HepG2 (cell line): ENCODE data around the gene COA1. TPM values are rescaled to one million over a fixed set of nuclear protein-coding genes. Genes with fewer than 3 reads are reported as not detected.

Source experiments
- CC2D1A ChIP-seq: sonication (generic); formaldehyde crosslinking; IDR thresholded peaks from 2 replicates; pipeline ENCODE4 v1.8.1; 2023; ENCODE audit warnings: mild to moderate bottlenecking, missing genetic modification reagents
- E2F2 ChIP-seq: sonication (generic); formaldehyde crosslinking; IDR thresholded peaks from 2 replicates; pipeline ENCODE4 v1.4.0; 2020; ENCODE audit warnings: missing genetic modification reagents, borderline replicate concordance
- GMEB2 ChIP-seq: IDR thresholded peaks from 2 replicates; pipeline ENCODE4 v1.6.1; 2016; ENCODE audit warnings: missing biosample characterization, missing genetic modification reagents, low read depth
- HNRNPLL ChIP-seq: fragments of 200-400 bp; formaldehyde crosslinking; IDR thresholded peaks from 2 replicates; pipeline ENCODE4 v1.6.1; 2017; ENCODE audit warnings: mild to moderate bottlenecking, low read depth, low read length; ENCODE audit not compliant: poor library complexity, severe bottlenecking
- HOXA3 ChIP-seq: sonication (generic); formaldehyde crosslinking; IDR thresholded peaks from 2 replicates; pipeline ENCODE4 v1.5.0; 2020; ENCODE audit warnings: missing genetic modification reagents
- NFKBIZ ChIP-seq: IDR thresholded peaks from 2 replicates; pipeline ENCODE4 v1.6.1; 2018; ENCODE audit warnings: missing genetic modification reagents, missing compliant biosample characterization
- POLR2AphosphoS2 ChIP-seq: IDR thresholded peaks from 2 replicates; pipeline ENCODE4 v1.6.1; 2011; ENCODE audit warnings: low read depth, low read length, improper control_type of control experiment
- SAFB2 ChIP-seq: sonication (generic); formaldehyde crosslinking; IDR thresholded peaks from 2 replicates; pipeline ENCODE4 v1.5.1; 2020; ENCODE audit warnings: missing genetic modification reagents, low read depth, mild to moderate bottlenecking, borderline replicate concordance
- SP2 ChIP-seq: sonication (generic); formaldehyde crosslinking; IDR thresholded peaks from 2 replicates; pipeline ENCODE4 v1.5.1; 2020; ENCODE audit warnings: mild to moderate bottlenecking, missing genetic modification reagents
- YEATS2 ChIP-seq: sonication (generic); formaldehyde crosslinking; IDR thresholded peaks from 2 replicates; pipeline ENCODE4 v1.4.0; 2020; ENCODE audit warnings: missing genetic modification reagents, borderline replicate concordance
- ZFP90 ChIP-seq: sonication (generic); formaldehyde crosslinking; IDR thresholded peaks from 2 replicates; pipeline ENCODE4 v1.8.0; 2022; ENCODE audit warnings: missing genetic modification reagents, mild to moderate bottlenecking, inconsistent platforms, borderline replicate concordance
- ZNF143 ChIP-seq: sonication (generic); formaldehyde crosslinking; IDR thresholded peaks from 2 replicates; pipeline ENCODE4 v1.4.0; 2020; ENCODE audit warnings: missing genetic modification reagents
- ZNF260 ChIP-seq: sonication (generic); formaldehyde crosslinking; IDR thresholded peaks from 2 replicates; pipeline ENCODE4 v1.4.0; 2020; ENCODE audit warnings: missing genetic modification reagents, low read depth, mild to moderate bottlenecking, borderline replicate concordance
- ZNF839 ChIP-seq: sonication (generic); formaldehyde crosslinking; IDR thresholded peaks from 2 replicates; pipeline ENCODE4 v1.4.0; 2020; ENCODE audit warnings: missing genetic modification reagents, mild to moderate bottlenecking, borderline replicate concordance
- polyA plus RNA-seq, 8 experiments: library from polyadenylated mRNA; depleted of rRNA in 3 of 8; stranded (reverse) in 7 of 8; unstranded in 1 of 8; fragments of >200 nt; fragmentation: Illumina TruSeq in 4 of 8; extraction: Trizol in 4 of 8; gene quantifications; 2 replicates each; pipeline versions ENCODE4 v1.2.1 to v1.2.3, GENCODE V29; 2011 to 2016; ENCODE audit warnings: low read depth in 4 of 8, missing spikeins in 1 of 8, mixed read lengths in 1 of 8; ENCODE audit not compliant: insufficient read depth in 1 of 8
- total RNA-seq, 5 experiments: library from RNA; depleted of rRNA; stranded (reverse); fragments of >200 nt; fragmentation: Illumina TruSeq; extraction: Trizol; gene quantifications; 2 replicates each; pipeline ENCODE4 v1.2.3, GENCODE V29; 2016; ENCODE audit warnings: low read depth in 1 of 5
- TF ChIP-seq, protein P1 (sequence below): IDR thresholded peaks from 2 replicates; pipeline ENCODE4 v1.6.1; 2016; ENCODE audit warnings: low read depth, control low read depth
- TF ChIP-seq, protein P2 (sequence below): sonication (generic); formaldehyde crosslinking; IDR thresholded peaks from 2 replicates; pipeline ENCODE4 v1.8.1; 2023; ENCODE audit warnings: mild to moderate bottlenecking, missing genetic modification reagents
- TF ChIP-seq, protein P3 (sequence below): sonication (generic); formaldehyde crosslinking; IDR thresholded peaks from 2 replicates; pipeline ENCODE4 v1.5.1; 2020; ENCODE audit warnings: mild to moderate bottlenecking, missing genetic modification reagents, borderline replicate concordance

Gene COA1
- total and polyA plus RNA-seq, 2 of the 13 experiments (the other 11 are each of a cell fraction or from before 2014, with no cell fraction given): 33.2 to 65.7 TPM

DNA sequence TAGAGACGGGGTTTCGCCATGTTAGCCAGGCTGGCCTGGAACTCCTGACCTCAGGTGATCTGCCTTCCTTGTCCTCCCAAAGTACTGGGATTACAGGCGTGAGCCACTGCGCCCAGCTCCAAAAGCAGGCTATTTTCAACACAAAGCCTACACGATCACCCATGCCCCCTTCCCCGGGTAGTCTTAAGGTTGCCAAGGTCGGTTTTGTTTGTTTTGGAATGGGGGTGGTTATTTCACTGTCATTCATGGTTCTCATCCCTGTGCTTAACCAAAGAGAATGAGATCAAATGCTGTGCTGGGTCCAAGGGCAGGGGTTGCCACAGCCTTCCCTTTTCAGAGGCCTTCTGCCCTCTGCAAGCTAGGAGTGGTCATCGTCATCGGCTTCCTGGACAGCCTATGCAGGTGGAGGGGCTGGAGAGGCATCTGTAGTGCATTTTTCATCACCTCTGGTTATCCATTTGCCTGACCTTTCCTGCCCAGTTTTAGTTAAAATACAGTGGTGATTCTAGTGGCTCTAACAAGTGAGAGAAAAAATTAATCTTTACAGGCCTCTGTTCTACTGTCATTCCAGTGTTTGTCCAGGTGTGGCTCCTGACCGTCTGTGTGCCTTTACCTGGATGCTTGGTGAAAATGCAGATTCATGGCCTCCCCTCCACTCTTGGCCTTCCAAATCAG is 40.6 kb upstream of the COA1 start (continued):
- TF ChIP-seq ZNF143 (CRISPR knock-in tag) (no peak), E2F2 (CRISPR knock-in tag) (no peak), ZFP90 (CRISPR knock-in tag) (peak; percentile 80; the same call in 1 of the 2 replicates), SP2 (CRISPR knock-in tag) (no peak), ZNF839 (no peak), POLR2AphosphoS2 (no peak), SAFB2 (CRISPR knock-in tag) (no peak), NFKBIZ (CRISPR knock-in tag) (peak; percentile 77; the same call in 1 of the 2 replicates), HOXA3 (CRISPR knock-in tag) (peak; percentile 89), ZNF260 (CRISPR knock-in tag) (no peak), CC2D1A (no peak), YEATS2 (peak; percentile 25; the same call in 1 of the 2 replicates), GMEB2 (CRISPR knock-in tag) (0 out of 2 replicates have a peak, but pooled peaks have one; percentile 21), HNRNPLL (no peak)
- TF ChIP-seq, protein P1, sequence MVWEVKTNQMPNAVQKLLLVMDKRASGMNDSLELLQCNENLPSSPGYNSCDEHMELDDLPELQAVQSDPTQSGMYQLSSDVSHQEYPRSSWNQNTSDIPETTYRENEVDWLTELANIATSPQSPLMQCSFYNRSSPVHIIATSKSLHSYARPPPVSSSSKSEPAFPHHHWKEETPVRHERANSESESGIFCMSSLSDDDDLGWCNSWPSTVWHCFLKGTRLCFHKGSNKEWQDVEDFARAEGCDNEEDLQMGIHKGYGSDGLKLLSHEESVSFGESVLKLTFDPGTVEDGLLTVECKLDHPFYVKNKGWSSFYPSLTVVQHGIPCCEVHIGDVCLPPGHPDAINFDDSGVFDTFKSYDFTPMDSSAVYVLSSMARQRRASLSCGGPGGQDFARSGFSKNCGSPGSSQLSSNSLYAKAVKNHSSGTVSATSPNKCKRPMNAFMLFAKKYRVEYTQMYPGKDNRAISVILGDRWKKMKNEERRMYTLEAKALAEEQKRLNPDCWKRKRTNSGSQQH (CRISPR knock-in tag): 0 out of 2 replicates have a peak, but pooled peaks have one; percentile 32
- TF ChIP-seq, protein P2, sequence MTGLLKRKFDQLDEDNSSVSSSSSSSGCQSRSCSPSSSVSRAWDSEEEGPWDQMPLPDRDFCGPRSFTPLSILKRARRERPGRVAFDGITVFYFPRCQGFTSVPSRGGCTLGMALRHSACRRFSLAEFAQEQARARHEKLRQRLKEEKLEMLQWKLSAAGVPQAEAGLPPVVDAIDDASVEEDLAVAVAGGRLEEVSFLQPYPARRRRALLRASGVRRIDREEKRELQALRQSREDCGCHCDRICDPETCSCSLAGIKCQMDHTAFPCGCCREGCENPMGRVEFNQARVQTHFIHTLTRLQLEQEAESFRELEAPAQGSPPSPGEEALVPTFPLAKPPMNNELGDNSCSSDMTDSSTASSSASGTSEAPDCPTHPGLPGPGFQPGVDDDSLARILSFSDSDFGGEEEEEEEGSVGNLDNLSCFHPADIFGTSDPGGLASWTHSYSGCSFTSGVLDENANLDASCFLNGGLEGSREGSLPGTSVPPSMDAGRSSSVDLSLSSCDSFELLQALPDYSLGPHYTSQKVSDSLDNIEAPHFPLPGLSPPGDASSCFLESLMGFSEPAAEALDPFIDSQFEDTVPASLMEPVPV (CRISPR knock-in tag): peak; percentile 59; the same call in 1 of the 2 replicates
- TF ChIP-seq, protein P3, sequence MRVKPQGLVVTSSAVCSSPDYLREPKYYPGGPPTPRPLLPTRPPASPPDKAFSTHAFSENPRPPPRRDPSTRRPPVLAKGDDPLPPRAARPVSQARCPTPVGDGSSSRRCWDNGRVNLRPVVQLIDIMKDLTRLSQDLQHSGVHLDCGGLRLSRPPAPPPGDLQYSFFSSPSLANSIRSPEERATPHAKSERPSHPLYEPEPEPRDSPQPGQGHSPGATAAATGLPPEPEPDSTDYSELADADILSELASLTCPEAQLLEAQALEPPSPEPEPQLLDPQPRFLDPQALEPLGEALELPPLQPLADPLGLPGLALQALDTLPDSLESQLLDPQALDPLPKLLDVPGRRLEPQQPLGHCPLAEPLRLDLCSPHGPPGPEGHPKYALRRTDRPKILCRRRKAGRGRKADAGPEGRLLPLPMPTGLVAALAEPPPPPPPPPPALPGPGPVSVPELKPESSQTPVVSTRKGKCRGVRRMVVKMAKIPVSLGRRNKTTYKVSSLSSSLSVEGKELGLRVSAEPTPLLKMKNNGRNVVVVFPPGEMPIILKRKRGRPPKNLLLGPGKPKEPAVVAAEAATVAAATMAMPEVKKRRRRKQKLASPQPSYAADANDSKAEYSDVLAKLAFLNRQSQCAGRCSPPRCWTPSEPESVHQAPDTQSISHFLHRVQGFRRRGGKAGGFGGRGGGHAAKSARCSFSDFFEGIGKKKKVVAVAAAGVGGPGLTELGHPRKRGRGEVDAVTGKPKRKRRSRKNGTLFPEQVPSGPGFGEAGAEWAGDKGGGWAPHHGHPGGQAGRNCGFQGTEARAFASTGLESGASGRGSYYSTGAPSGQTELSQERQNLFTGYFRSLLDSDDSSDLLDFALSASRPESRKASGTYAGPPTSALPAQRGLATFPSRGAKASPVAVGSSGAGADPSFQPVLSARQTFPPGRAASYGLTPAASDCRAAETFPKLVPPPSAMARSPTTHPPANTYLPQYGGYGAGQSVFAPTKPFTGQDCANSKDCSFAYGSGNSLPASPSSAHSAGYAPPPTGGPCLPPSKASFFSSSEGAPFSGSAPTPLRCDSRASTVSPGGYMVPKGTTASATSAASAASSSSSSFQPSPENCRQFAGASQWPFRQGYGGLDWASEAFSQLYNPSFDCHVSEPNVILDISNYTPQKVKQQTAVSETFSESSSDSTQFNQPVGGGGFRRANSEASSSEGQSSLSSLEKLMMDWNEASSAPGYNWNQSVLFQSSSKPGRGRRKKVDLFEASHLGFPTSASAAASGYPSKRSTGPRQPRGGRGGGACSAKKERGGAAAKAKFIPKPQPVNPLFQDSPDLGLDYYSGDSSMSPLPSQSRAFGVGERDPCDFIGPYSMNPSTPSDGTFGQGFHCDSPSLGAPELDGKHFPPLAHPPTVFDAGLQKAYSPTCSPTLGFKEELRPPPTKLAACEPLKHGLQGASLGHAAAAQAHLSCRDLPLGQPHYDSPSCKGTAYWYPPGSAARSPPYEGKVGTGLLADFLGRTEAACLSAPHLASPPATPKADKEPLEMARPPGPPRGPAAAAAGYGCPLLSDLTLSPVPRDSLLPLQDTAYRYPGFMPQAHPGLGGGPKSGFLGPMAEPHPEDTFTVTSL (CRISPR knock-in tag): peak; percentile 94; the same call in 1 of the 2 replicates
